A549 (cell line): ENCODE measurements around the gene IGSF9B. TPM values are rescaled to one million over a fixed set of nuclear protein-coding genes. Genes with fewer than 3 reads are reported as not detected.

Source experiments
- ATAC-seq, 2 experiments: fragments of 200-7000 bp in 1 of 2; fragments of >200 bp in 1 of 2; cut with Nextera tagmentation in 1 of 2; cut with Tn5 transposase in 1 of 2; 3 replicates each; pipeline versions ENCODE4 v1.8.0 to v1.9.1; 2018 to 2020; ENCODE audit warnings: mild to moderate bottlenecking in 1 of 2, moderate library complexity in 1 of 2
- CTCF ChIA-PET: fragments of 300-600 bp; sonication (Branson Sonifier 250); formaldehyde crosslinking; extraction: SDS; loops from one replicate; lab custom pipeline; 2021; ENCODE audit warnings: antibody characterized with exemption, inconsistent platforms; lab: Yijun Ruan, JAX
- POLR2A ChIA-PET: fragments of 350-600 bp; formaldehyde crosslinking; extraction: SDS; loops from one replicate; lab custom pipeline; 2021; ENCODE audit warnings: antibody characterized with exemption, inconsistent platforms; lab: Yijun Ruan, JAX
- DNase-seq, 2 experiments: peaks; one replicate each; pipeline versions ENCODE4 v3.0.0 to v3.0.0-alpha.2; 2011 to 2016; ENCODE audit warnings: low read depth in 1 of 2, low spot score in 1 of 2
- FAIRE-seq: peaks from 2 replicates; lab custom pipeline; 2011; peaks lifted over from hg19 to GRCh38; lab: Jason Lieb, UNC
- H3K27ac ChIP-seq, 2 experiments: fragments of >200 bp; sonication (Bioruptor Twin); formaldehyde crosslinking; 3 replicates each; pipeline ENCODE4 v1.5.1; 2016 to 2017
- H3K4me1 ChIP-seq: fragments of >200 bp; sonication (Bioruptor Twin); formaldehyde crosslinking; 3 replicates; pipeline ENCODE4 v1.6.1; 2016
- H3K4me2 ChIP-seq: fragments of >200 bp; sonication (Bioruptor Twin); formaldehyde crosslinking; 3 replicates; pipeline ENCODE4 v1.6.1; 2016
- H3K4me3 ChIP-seq: fragments of >200 bp; sonication (Bioruptor Twin); formaldehyde crosslinking; 3 replicates; pipeline ENCODE4 v1.5.1; 2016
- H3K9me3 ChIP-seq: fragments of >200 bp; sonication (Bioruptor Twin); formaldehyde crosslinking; 3 replicates; pipeline ENCODE4 v1.6.1; 2016
- ATOH8 ChIP-seq: fragments of 250-450 bp; sonication (Bioruptor Pico); IDR thresholded peaks from 2 replicates; pipeline ENCODE4 v1.5.0; 2020; ENCODE audit warnings: low read depth, mild to moderate bottlenecking, moderate library complexity
- CBX2 ChIP-seq: fragments of 200-600 bp; sonication (generic); IDR thresholded peaks from 2 replicates; pipeline ENCODE4 v1.6.1; 2016; ENCODE audit warnings: low read depth, mild to moderate bottlenecking, borderline replicate concordance
- CTCF ChIP-seq: fragments of >200 bp; sonication (Bioruptor Twin); formaldehyde crosslinking; IDR thresholded peaks from 3 replicates; pipeline ENCODE4 v1.5.1; 2016
- FOSL2 ChIP-seq, 2 experiments: fragments of 450-650 bp in 1 of 2; fragments of >200 bp in 1 of 2; sonication (Bioruptor Twin) in 1 of 2; formaldehyde crosslinking; IDR thresholded peaks; 2 replicates each; pipeline versions ENCODE4 v1.5.0 to v1.6.1; 2016 to 2020; ENCODE audit warnings: mild to moderate bottlenecking in 1 of 2, moderate library complexity in 1 of 2
- GATA3 ChIP-seq: IDR thresholded peaks from 2 replicates; pipeline ENCODE4 v1.6.1; 2012; ENCODE audit warnings: borderline replicate concordance
- HDAC2 ChIP-seq: fragments of 200-600 bp; sonication (generic); IDR thresholded peaks from 2 replicates; pipeline ENCODE4 v1.6.1; 2016
- HMGXB4 ChIP-seq: fragments of 250-450 bp; sonication (Bioruptor Pico); IDR thresholded peaks from 2 replicates; pipeline ENCODE4 v1.5.0; 2021; ENCODE audit warnings: mild to moderate bottlenecking, moderate library complexity, borderline replicate concordance
- HOXB5 ChIP-seq: fragments of 250-450 bp; sonication (Bioruptor Pico); IDR thresholded peaks from 2 replicates; pipeline ENCODE4 v1.5.0; 2020; ENCODE audit warnings: mild to moderate bottlenecking, moderate library complexity
- JUN ChIP-seq, 2 experiments: fragments of >200 bp; sonication (Bioruptor Twin); formaldehyde crosslinking; IDR thresholded peaks; 2 replicates in 1 of 2; 3 replicates in 1 of 2; pipeline ENCODE4 v1.6.1; 2016 to 2017
- JUNB ChIP-seq: fragments of >200 bp; sonication (Bioruptor Twin); formaldehyde crosslinking; IDR thresholded peaks from 2 replicates; pipeline ENCODE4 v1.6.1; 2016
- KDM1A ChIP-seq: fragments of 200-600 bp; sonication (generic); IDR thresholded peaks from 2 replicates; pipeline ENCODE4 v1.6.1; 2016; ENCODE audit warnings: low read depth, mild to moderate bottlenecking
- KDM5A ChIP-seq: fragments of 200-600 bp; sonication (generic); IDR thresholded peaks from 2 replicates; pipeline ENCODE4 v1.6.1; 2016; ENCODE audit warnings: antibody characterized with exemption, mild to moderate bottlenecking
- MYC ChIP-seq: IDR thresholded peaks from 2 replicates; pipeline ENCODE4 v1.6.1; 2012; ENCODE audit warnings: mild to moderate bottlenecking, inconsistent platforms, low read length, improper control_type of control experiment, borderline replicate concordance
- NR3C1 ChIP-seq: fragments of >200 bp; sonication (Bioruptor Twin); formaldehyde crosslinking; IDR thresholded peaks from 3 replicates; pipeline ENCODE4 v1.6.1; 2017
- PBX3 ChIP-seq: IDR thresholded peaks from 2 replicates; pipeline ENCODE4 v1.6.1; 2012
- POLR2AphosphoS2 ChIP-seq: conservative IDR thresholded peaks from 2 replicates; pipeline ENCODE4 v1.6.1; 2012; ENCODE audit warnings: low read length, improper control_type of control experiment, inconsistent platforms
- TP53 ChIP-seq: fragments of 250-450 bp; sonication (Bioruptor Pico); IDR thresholded peaks from 2 replicates; pipeline ENCODE4 v1.5.0; 2021; ENCODE audit warnings: mild to moderate bottlenecking, moderate library complexity
- USF2 ChIP-seq: fragments of 450-650 bp; IDR thresholded peaks from 2 replicates; pipeline ENCODE4 v1.6.1; 2014; ENCODE audit warnings: antibody characterized with exemption
- ZC3H11A ChIP-seq: fragments of 450-650 bp; IDR thresholded peaks from 2 replicates; pipeline ENCODE4 v1.6.1; 2014; ENCODE audit warnings: antibody characterized with exemption, mild to moderate bottlenecking
- ZSCAN20 ChIP-seq: fragments of 250-450 bp; sonication (Bioruptor Pico); IDR thresholded peaks from 2 replicates; pipeline ENCODE4 v1.8.0; 2022; ENCODE audit warnings: mild to moderate bottlenecking, moderate library complexity
- WGBS: methylation state at CpG from one replicate; pipeline ENCODE4 v1.1.6; 2017; ENCODE audit errors: missing lambda C conversion rate; 5-methylcytosine and 5-hydroxymethylcytosine counted together
- polyA plus RNA-seq, 4 experiments: library from polyadenylated mRNA; depleted of rRNA in 3 of 4; stranded (reverse); fragments of >200 nt; fragmentation: RNase III in 1 of 4; extraction: RNeasy Plus Mini Kit Qiagen cat#74134 plus additional on column Dnase treatment in 1 of 4; gene quantifications; 2 replicates in 3 of 4; 3 replicates in 1 of 4; pipeline ENCODE4 v1.2.3, GENCODE V29; 2011 to 2017

The IGSF9B gene
- polyA plus RNA-seq, 2 of the 4 experiments (the other 2 are of a cell fraction) = 0.41 to 0.61 TPM

- ATAC-seq (0 out of 6 replicates have a peak, but pooled peaks of 1 of the 2 experiments have one; percentile 27), DNase-seq (peak in 1 of 2 experiments; percentile 43), FAIRE-seq (no peak)
- Histone ChIP-seq H3K4me1 (no peaks in the 10 kb centered on the region), H3K4me3 (no peak overlapping the region), H3K27ac (no peak overlapping the region), H3K9me3 (no peaks in the 10 kb centered on the region), H3K4me2 (no peak overlapping the region)
- ChIA-PET CTCF (interaction anchor here (0.9 kb wide), 1 partner anchor 16 kb away, joined by 3 read pairs; no protein-coding TSS in a partner anchor), POLR2A (no interaction called here)
- 82% methylated on average over 27 of the region's 33 CpGs for WGBS
- TF ChIP-seq PBX3 (0 out of 2 replicates have a peak, but pooled peaks have one; percentile 29), GATA3 (no peak), TP53 (CRISPR knock-in tag) (no peak), HDAC2 (no peak), KDM5A (no peak), ZC3H11A (no peak), USF2 (no peak)
These were observed 21.9 kb downstream of the IGSF9B start for GRCh38 chr11:133934599-133935550.

GRCh38 chr11:133934096-133934495 lies 22.7 kb downstream of the IGSF9B start:
- no peak overlapping the region for H3K27ac ChIP-seq
- no peak overlapping the region for H3K4me2 ChIP-seq
- no peak for TF ChIP-seq FOSL2 (IDR thresholded peaks at IDR 0.05)
- TF ChIP-seq FOSL2 (CRISPR knock-in tag; IDR thresholded peaks at IDR 0.05) = no peak
- TF ChIP-seq ZC3H11A = no peak
- no peak for TF ChIP-seq NR3C1
- no peak for TF ChIP-seq CBX2
- no peak for TF ChIP-seq KDM1A
- TF ChIP-seq POLR2AphosphoS2 = no peak
- no peak for TF ChIP-seq HDAC2
- TF ChIP-seq ZSCAN20 (CRISPR knock-in tag) = no peak
- TF ChIP-seq JUNB = no peak
- no peak for TF ChIP-seq JUN (IDR thresholded peaks at IDR 0.05)
- no peak for TF ChIP-seq HMGXB4 (CRISPR knock-in tag)
- no peak for TF ChIP-seq CTCF
- no peak for TF ChIP-seq HOXB5 (CRISPR knock-in tag)
- TF ChIP-seq KDM5A = no peak
- no peak for TF ChIP-seq MYC
- TF ChIP-seq ATOH8 = no peak
- TF ChIP-seq, all 56 proteins: peak for 0
- Histone ChIP-seq H3K9me3 (no peaks in the 10 kb centered on the region), H3K4me1 (no peaks in the 10 kb centered on the region), H3K4me3 (no peak overlapping the region)
- CTCF ChIA-PET = interaction anchor here (0.6 to 0.9 kb wide), 2 partner anchors 10 to 17 kb away, joined by 3 read pairs; no protein-coding TSS in a partner anchor
- no peak for ATAC-seq
- no peak for FAIRE-seq
- 44% methylated on average over 5 of the region's 11 CpGs for WGBS
- DNase-seq = no peak
- POLR2A ChIA-PET = no interaction called here
